ENCODE measurements around the gene SCMH1. TPM values are rescaled to one million over a fixed set of nuclear protein-coding genes. Genes with fewer than 3 reads are reported as not detected.

SCMH1 gene
- total and polyA plus RNA-seq, 2 experiments from 2014 or later: 15.0 to 19.4 TPM

GRCh38 chr1:41260768-41261167, 18.7 kb upstream of the SCMH1 start:
- Histone ChIP-seq H3K9me2 (ENCODE audit: insufficient read depth) (peaks cover 18% of the 10 kb centered on the region; the same call in 1 of the 2 replicates), H3K27ac (ENCODE audit: low read depth) (no peak overlapping the region), H3K27me3 (ENCODE audit: insufficient read depth) (no peaks in the 10 kb centered on the region), H3K4me2 (no peak overlapping the region), H2AFZ (no peak overlapping the region; the same call in 1 of the 2 replicates), H3K79me2 (replicated peaks; ENCODE audit: insufficient read depth) (no peaks in the 10 kb centered on the region), H3K36me3 (ENCODE audit: insufficient read depth) (no peaks in the 10 kb centered on the region), H3K4me1 (ENCODE audit: insufficient read depth) (no peaks in the 10 kb centered on the region), H3K4me3 (no peak overlapping the region), H4K20me1 (replicated peaks; ENCODE audit: insufficient read depth) (no peaks in the 10 kb centered on the region), H3F3A (replicated peaks; ENCODE audit: low read depth) (no peaks in the 10 kb centered on the region)
- no peak for ATAC-seq
- no peak for TF ChIP-seq JUNB (IDR thresholded peaks at IDR 0.05; ENCODE audit: unreplicated experiment)
- TF ChIP-seq POLR2AphosphoS5 (IDR thresholded peaks at IDR 0.05; ENCODE audit: low read depth): no peak
- no peak for TF ChIP-seq REST (IDR thresholded peaks at IDR 0.05; ENCODE audit: unreplicated experiment)
- TF ChIP-seq CREB1 (CRISPR knock-in tag; IDR thresholded peaks at IDR 0.05; ENCODE audit: low read depth): no peak
- TF ChIP-seq NANOG (IDR thresholded peaks at IDR 0.05; ENCODE audit: borderline replicate concordance): no peak
- no peak for TF ChIP-seq ZNF331 (CRISPR knock-in tag; IDR thresholded peaks at IDR 0.05; ENCODE audit: low read depth)
- no peak for TF ChIP-seq EZH2 (IDR thresholded peaks at IDR 0.05; ENCODE audit: low read depth, unreplicated experiment)
- TF ChIP-seq EZH2phosphoT487 (IDR thresholded peaks at IDR 0.05; ENCODE audit: unreplicated experiment): no peak
- TF ChIP-seq ZNF114 (CRISPR knock-in tag; IDR thresholded peaks at IDR 0.05): no peak
- no peak for TF ChIP-seq STAT1 (IDR thresholded peaks at IDR 0.05; ENCODE audit: unreplicated experiment)
- no peak for TF ChIP-seq ZNF462 (CRISPR knock-in tag; IDR thresholded peaks at IDR 0.05)
- no peaks in the 10 kb centered on the region for H3K27me3 Mint-ChIP-seq (ENCODE audit: insufficient read depth, low read depth, poor library complexity)
- no peaks in the 10 kb centered on the region for H3K4me1 Mint-ChIP-seq
- H3K27ac Mint-ChIP-seq: no peak overlapping the region
- no peak for DNase-seq (ENCODE audit: low spot score)
- no peaks in the 10 kb centered on the region for H3K36me3 Mint-ChIP-seq (ENCODE audit: low read depth)
- no peaks in the 10 kb centered on the region; the same call in 2 of the 3 replicates for H3K9me3 Mint-ChIP-seq
- H3K4me3 Mint-ChIP-seq: no peak overlapping the region
